GM12878 (cell line): ENCODE results near the gene SPPL3. TPM values are rescaled to one million over a fixed set of nuclear protein-coding genes. Genes with fewer than 3 reads are reported as not detected.
A peak's percentile ranks its signal among the peaks of the same experiment; 100 is the strongest.

ENCODE experiments used
- ATAC-seq: fragments of 200-7000 bp; cut with Tn5 transposase; 3 replicates; pipeline ENCODE4 v1.9.1; 2020; ENCODE audit warnings: mild to moderate bottlenecking, moderate library complexity
- BruUV-seq: library from RNA; stranded (reverse); fragments of 400-500 nt; replicated peaks from 2 replicates; lab custom pipeline; 2021; lab: Mats Ljungman, UMichigan
- CTCF ChIA-PET: fragments of 300-600 bp; sonication (Branson Sonifier 250); formaldehyde crosslinking; extraction: SDS; loops from one replicate; lab custom pipeline; 2021; ENCODE audit warnings: inconsistent platforms; lab: Yijun Ruan, JAX
- POLR2A ChIA-PET: fragments of 350-600 bp; formaldehyde crosslinking; extraction: SDS; loops from one replicate; lab custom pipeline; 2021; ENCODE audit warnings: inconsistent platforms; lab: Charles Lee
- RAD21 ChIA-PET: fragments of 300-600 bp; sonication (Branson Sonifier 250); formaldehyde crosslinking; loops from one replicate; lab custom pipeline; 2023; ENCODE audit warnings: antibody characterized with exemption; ENCODE audit not compliant: unreplicated experiment; lab: Charles Lee
- SMC1A ChIA-PET: fragments of 300-600 bp; sonication (Branson Sonifier 250); formaldehyde crosslinking; loops from one replicate; lab custom pipeline; 2023; ENCODE audit not compliant: unreplicated experiment, uncharacterized antibody; lab: Charles Lee
- DNase-seq: peaks from one replicate; pipeline ENCODE4 v3.0.0-alpha.2; 2011; ENCODE audit warnings: low read depth, low spot score
- FAIRE-seq: peaks from 3 replicates; lab custom pipeline; 2011; peaks lifted over from hg19 to GRCh38; lab: Jason Lieb, UNC
- H2AFZ ChIP-seq: 2 replicates; pipeline ENCODE4 v1.6.0; 2011; ENCODE audit warnings: low read depth, low read length, control low read depth; ENCODE audit not compliant: control insufficient read depth
- H3K27ac ChIP-seq: 2 replicates; pipeline ENCODE4 v1.5.1; 2011; ENCODE audit warnings: control low read depth; ENCODE audit not compliant: control insufficient read depth, insufficient read depth
- H3K27me3 ChIP-seq, 2 experiments: replicated peaks in 1 of 2; 2 replicates each; pipeline versions ENCODE4 v1.6.0 to v1.6.1; 2011; ENCODE audit warnings: low read length in 1 of 2; ENCODE audit not compliant: control insufficient read depth in 2 of 2, insufficient read depth in 2 of 2
- H3K36me3 ChIP-seq, 2 experiments: 2 replicates each; pipeline ENCODE4 v1.5.1; 2011; ENCODE audit warnings: low read length in 1 of 2; ENCODE audit not compliant: control insufficient read depth in 2 of 2, insufficient read depth in 2 of 2
- H3K4me1 ChIP-seq: 2 replicates; pipeline ENCODE4 v1.6.1; 2011; ENCODE audit warnings: mild to moderate bottlenecking, low read length, moderate library complexity, mixed read lengths; ENCODE audit not compliant: control insufficient read depth, insufficient read depth
- H3K4me2 ChIP-seq: 2 replicates; pipeline ENCODE4 v1.6.0; 2011; ENCODE audit warnings: control low read depth; ENCODE audit not compliant: control insufficient read depth, insufficient read depth
- H3K4me3 ChIP-seq: fragments of 200-600 bp; sonication (generic); 2 replicates; pipeline ENCODE4 v1.5.1; 2016
- H3K79me2 ChIP-seq: 2 replicates; pipeline ENCODE4 v1.6.0; 2011; ENCODE audit warnings: low read length; ENCODE audit not compliant: control insufficient read depth, insufficient read depth
- H3K9ac ChIP-seq: 2 replicates; pipeline ENCODE4 v1.8.0; 2011; ENCODE audit warnings: low read length, control low read depth, mixed read lengths; ENCODE audit not compliant: control insufficient read depth, insufficient read depth
- H3K9me3 ChIP-seq: replicated peaks from 3 replicates; pipeline ENCODE4 v1.5.1; 2011; ENCODE audit warnings: mild to moderate bottlenecking, low read length; ENCODE audit not compliant: control insufficient read depth, insufficient read depth
- H4K20me1 ChIP-seq: 2 replicates; pipeline ENCODE4 v1.6.0; 2011; ENCODE audit not compliant: control insufficient read depth, insufficient read depth
- E2F8 ChIP-seq: fragments of 450-650 bp; IDR thresholded peaks from 2 replicates; pipeline ENCODE4 v1.6.1; 2018; ENCODE audit warnings: mild to moderate bottlenecking, low read depth, moderate library complexity; ENCODE audit not compliant: partially characterized antibody
- GATAD2B ChIP-seq: fragments of 450-650 bp; conservative IDR thresholded peaks from 2 replicates; pipeline ENCODE4 v1.6.1; 2017; ENCODE audit warnings: low read depth, mild to moderate bottlenecking, moderate library complexity
- JUNB ChIP-seq: IDR thresholded peaks from 2 replicates; pipeline ENCODE4 v1.6.1; 2016; ENCODE audit warnings: antibody characterized with exemption, mild to moderate bottlenecking
- JUND ChIP-seq: IDR thresholded peaks from 2 replicates; pipeline ENCODE4 v1.6.1; 2012; ENCODE audit warnings: low read depth, mild to moderate bottlenecking, low read length, improper control_type of control experiment, moderate library complexity
- KLF5 ChIP-seq: fragments of 450-650 bp; IDR thresholded peaks from 2 replicates; pipeline ENCODE4 v1.6.1; 2014; ENCODE audit warnings: mild to moderate bottlenecking; ENCODE audit not compliant: partially characterized antibody
- MXI1 ChIP-seq: fragments of 150-350 bp; IDR thresholded peaks from 2 replicates; pipeline ENCODE4 v1.6.1; 2011; ENCODE audit warnings: low read depth, mild to moderate bottlenecking, inconsistent platforms, low read length, improper control_type of control experiment
- NBN ChIP-seq: fragments of 450-650 bp; IDR thresholded peaks from 2 replicates; pipeline ENCODE4 v1.6.1; 2016
- NFYA ChIP-seq: IDR thresholded peaks from 2 replicates; pipeline ENCODE4 v1.6.1; 2011; ENCODE audit warnings: low read depth, mild to moderate bottlenecking, low read length, improper control_type of control experiment, borderline replicate concordance
- SREBF2 ChIP-seq: IDR thresholded peaks from 2 replicates; pipeline ENCODE4 v1.6.1; 2012; ENCODE audit warnings: mild to moderate bottlenecking, low read length
- WRNIP1 ChIP-seq: IDR thresholded peaks from 2 replicates; pipeline ENCODE4 v1.6.1; 2011; ENCODE audit warnings: low read depth, low read length, improper control_type of control experiment, borderline replicate concordance
- YY1 ChIP-seq: IDR thresholded peaks from 2 replicates; pipeline ENCODE4 v1.6.1; 2011; ENCODE audit warnings: low read depth, mild to moderate bottlenecking, low read length
- ZNF217 ChIP-seq: fragments of 450-650 bp; IDR thresholded peaks from 2 replicates; pipeline ENCODE4 v1.6.1; 2017; ENCODE audit warnings: antibody characterized with exemption, mild to moderate bottlenecking
- ZNF274 ChIP-seq: IDR thresholded peaks from one replicate; pipeline ENCODE4 v1.8.0; 2011; ENCODE audit not compliant: insufficient read length, insufficient read depth
- WGBS: methylation state at CpG from one replicate; pipeline ENCODE4 v1.1.6; 2016; ENCODE audit warnings: low lambda C conversion rate; ENCODE audit not compliant: insufficient replicate concordance, insufficient coverage; ENCODE audit errors: missing lambda C conversion rate; 5-methylcytosine and 5-hydroxymethylcytosine counted together
- in situ Hi-C: fragments of 300-500 bp; cut with MboI; formaldehyde crosslinking; loops from 9 replicates; pipeline ENCODE4 v1.14.3; 2018; ENCODE audit warnings: mixed read lengths
- intact Hi-C: fragments of 100-400 bp; cut with micrococcal nuclease; formaldehyde crosslinking; loops from one replicate; pipeline ENCODE4 v1.14.2; 2022; ENCODE audit not compliant: unreplicated experiment
- polyA plus RNA-seq, 11 experiments: library from polyadenylated mRNA; depleted of rRNA in 4 of 11; unstranded in 6 of 11; stranded (reverse) in 5 of 11; fragments of >200 nt; fragmentation: Nextera tagmentation in 4 of 11; fragmentation: Illumina TruSeq in 1 of 11; extraction: Ambion mirVana in 4 of 11; extraction: Trizol in 1 of 11; gene quantifications; 1 replicate in 1 of 11; 2 replicates in 10 of 11; pipeline versions ENCODE4 v1.2.1 to v1.2.3, GENCODE V29; 2011 to 2016; ENCODE audit warnings: inconsistent platforms in 2 of 11, missing spikeins in 2 of 11, low read depth in 1 of 11
- total RNA-seq, 4 experiments: library from RNA; depleted of rRNA in 3 of 4; stranded (reverse); fragments of >200 nt in 3 of 4; fragmentation: Illumina TruSeq in 1 of 4; extraction: Trizol in 1 of 4; gene quantifications; 2 replicates each; pipeline versions ENCODE4 v1.2.1 to v1.2.3, GENCODE V29; 2013 to 2021

SPPL3 gene
- total and polyA plus RNA-seq, 10 of the 15 experiments (the other 5 are each of a cell fraction or from before 2014, with no cell fraction given): 4.3 to 45.5 (median 11.7) TPM

- TF ChIP-seq MXI1 (no peak), ZNF217 (no peak), JUNB (no peak), WRNIP1 (no peak), GATAD2B (no peak), SREBF2 (no peak), NBN (no peak)
Observed at GRCh38 chr12:120853188-120853587, 51.0 kb downstream of the SPPL3 start (continued).

GRCh38 chr12:120851944-120852343, 52.2 kb downstream of the SPPL3 start:
- H2AFZ ChIP-seq: no peak overlapping the region
- DNase-seq: no peak
- no peaks in the 10 kb centered on the region for H4K20me1 ChIP-seq

More at GRCh38 chr12:120851944-120852343, 52.2 kb downstream of the SPPL3 start:
- RAD21 ChIA-PET: interaction anchor here (0.9 to 8.4 kb wide), 7 partner anchors 11 to 166 kb away, joined by 3 to 81 read pairs (median 5); no protein-coding TSS in a partner anchor
- in situ Hi-C loops: no loop called here
- intact Hi-C loops: loop anchor here (5.0 kb wide), 3 partner anchors 50 to 270 kb away; partner anchors contain the start of genes MLEC, POP5 and SPPL3
- Histone ChIP-seq H3K4me2 (peak overlapping the region; percentile 57), H3K36me3 (no peaks in the 10 kb centered on the region), H3K9ac (no peak overlapping the region), H3K27ac (peak overlapping the region; percentile 34), H3K4me1 (peaks cover 68% of the 10 kb centered on the region), H3K9me3 (no peaks in the 10 kb centered on the region), H3K4me3 (peak overlapping the region; percentile 20; the same call in 1 of the 2 replicates), H3K79me2 (peaks cover 61% of the 10 kb centered on the region), H3K27me3 (no peaks in the 10 kb centered on the region)
- WGBS: 42% methylated on average over 4 of the region's 4 CpGs
- TF ChIP-seq KLF5 (no peak), JUND (no peak), YY1 (no peak), ZNF274 (no peak), E2F8 (no peak), NFYA (no peak)
- CTCF ChIA-PET: interaction anchor here (0.7 to 4.1 kb wide), 9 partner anchors 14 to 208 kb away, joined by 3 to 27 read pairs (median 4); no protein-coding TSS in a partner anchor
- ATAC-seq: peak; percentile 16
- SMC1A ChIA-PET: interaction anchor here (0.6 to 10.4 kb wide), 10 partner anchors 12 to 120 kb away, joined by 3 to 131 read pairs (median 6); no protein-coding TSS in a partner anchor
- no TSS peak for BruUV-seq
- POLR2A ChIA-PET: interaction anchor here (0.6 to 7.0 kb wide), 6 partner anchors 11 to 60 kb away, joined by 3 to 71 read pairs (median 3); no protein-coding TSS in a partner anchor
- FAIRE-seq: no peak
